H1 (cell line): ENCODE measurements around the gene UBQLN1. TPM values are rescaled to one million over a fixed set of nuclear protein-coding genes. Genes with fewer than 3 reads are reported as not detected.

ENCODE experiments used
- BCL11A ChIP-seq, 2 experiments: IDR thresholded peaks; one replicate each; pipeline ENCODE4 v1.6.1; 2011; ENCODE audit warnings: low read depth in 2 of 2, low read length in 2 of 2, mild to moderate bottlenecking in 2 of 2
- CHD1 ChIP-seq: IDR thresholded peaks from 2 replicates; pipeline ENCODE4 v1.6.1; 2012; ENCODE audit warnings: low read depth, low read length, improper control_type of control experiment
- MAFK ChIP-seq: IDR thresholded peaks from 2 replicates; pipeline ENCODE4 v1.6.1; 2012; ENCODE audit warnings: low read depth, mild to moderate bottlenecking, improper control_type of control experiment, low read length
- NANOG ChIP-seq: IDR thresholded peaks from 2 replicates; pipeline ENCODE4 v1.6.1; 2011; ENCODE audit warnings: low read length, low read depth, mild to moderate bottlenecking, inconsistent platforms; ENCODE audit not compliant: insufficient read depth, poor library complexity, severe bottlenecking
- POLR2A ChIP-seq, 2 experiments: IDR thresholded peaks; 1 replicate in 1 of 2; 2 replicates in 1 of 2; pipeline ENCODE4 v1.6.1; 2011; ENCODE audit warnings: low read depth in 2 of 2, low read length in 2 of 2, mild to moderate bottlenecking in 2 of 2; ENCODE audit errors: control extremely low read depth in 1 of 2
- POLR2AphosphoS5 ChIP-seq: IDR thresholded peaks from 2 replicates; pipeline ENCODE4 v1.6.1; 2011; ENCODE audit warnings: low read depth, low read length
- RBBP5 ChIP-seq: IDR thresholded peaks from 2 replicates; pipeline ENCODE4 v1.7.1; 2012; ENCODE audit warnings: low read depth, mild to moderate bottlenecking, inconsistent platforms, low read length, moderate library complexity, borderline replicate concordance
- RNF2 ChIP-seq: fragments of 200-900, 300-1000 bp; sonication (generic); IDR thresholded peaks from 2 replicates; pipeline ENCODE4 v1.7.1; 2016; ENCODE audit warnings: borderline replicate concordance, low read depth, mild to moderate bottlenecking, antibody characterized with exemption, low read length; ENCODE audit not compliant: poor library complexity, severe bottlenecking; ENCODE audit errors: missing control alignments
- SAP30 ChIP-seq: fragments of 300-600 bp; sonication (generic); IDR thresholded peaks from 2 replicates; pipeline ENCODE4 v1.7.1; 2012; ENCODE audit warnings: low read length, moderate library complexity, mild to moderate bottlenecking, inconsistent platforms; ENCODE audit not compliant: insufficient read depth, insufficient replicate concordance
- SP1 ChIP-seq: IDR thresholded peaks from 2 replicates; pipeline ENCODE4 v1.6.1; 2011; ENCODE audit warnings: low read depth, low read length
- polyA plus RNA-seq, 7 experiments: library from polyadenylated mRNA; depleted of rRNA in 3 of 7; stranded (reverse) in 5 of 7; unstranded in 2 of 7; fragments of >200 nt in 5 of 7; fragments of 200-250 nt in 2 of 7; gene quantifications; 1 replicate in 5 of 7; 2 replicates in 1 of 7; 4 replicates in 1 of 7; pipeline versions ENCODE4 v1.2.1 to v1.2.3, GENCODE V29; 2011 to 2013; ENCODE audit warnings: missing spikeins in 2 of 7, mixed read lengths in 2 of 7
- total RNA-seq: library from RNA; stranded (reverse); fragmentation: NEBNext Ultra II Directional; extraction: Animal tissue kit (Norgen Biotek cat#: 25700); gene quantifications from 2 replicates; pipeline ENCODE4 v1.2.1, GENCODE V29; 2021

The UBQLN1 gene
- total and polyA plus RNA-seq, 2 of the 8 experiments (the other 6 are each of a cell fraction or from before 2014, with no cell fraction given) = 62.4 to 105 TPM

GRCh38 chr9:83623679-83624076 lies 84.1 kb downstream of the UBQLN1 start (continued):
- no peak for TF ChIP-seq NANOG
- no peak for TF ChIP-seq RBBP5
- TF ChIP-seq BCL11A (IDR thresholded peaks at IDR 0.05; ENCODE audit: low read depth in 2 of 2, low read length in 2 of 2) = no peak
- TF ChIP-seq POLR2A (IDR thresholded peaks at IDR 0.05; ENCODE audit: control extremely low read depth in 1 of 2, low read depth in 2 of 2, low read length in 2 of 2) = no peak
- no peak for TF ChIP-seq RNF2
- no peak for TF ChIP-seq SP1
- TF ChIP-seq MAFK = no peak
- TF ChIP-seq CHD1 = no peak
- no peak for TF ChIP-seq POLR2AphosphoS5
- no peak for TF ChIP-seq SAP30
